H1 (cell line): ENCODE results near the gene SMARCA5. TPM values are rescaled to one million over a fixed set of nuclear protein-coding genes. Genes with fewer than 3 reads are reported as not detected.
A peak's percentile ranks its signal among the peaks of the same experiment; 100 is the strongest.

Source experiments
- CHD7 ChIP-seq: fragments of 300-600 bp; sonication (generic); IDR thresholded peaks from 2 replicates; pipeline ENCODE4 v1.7.1; 2012; ENCODE audit warnings: low read length, moderate library complexity, mild to moderate bottlenecking, inconsistent platforms; ENCODE audit not compliant: insufficient replicate concordance
- CTCF ChIP-seq, 3 experiments: IDR thresholded peaks; 1 replicate in 2 of 3; 2 replicates in 1 of 3; pipeline versions ENCODE4 v1.5.1 to v1.6.1; 2011; ENCODE audit warnings: low read length in 3 of 3, mild to moderate bottlenecking in 3 of 3, inconsistent platforms in 2 of 3, low read depth in 1 of 3, moderate library complexity in 1 of 3; ENCODE audit not compliant: insufficient read depth in 1 of 3; ENCODE audit errors: control extremely low read depth in 1 of 3
- polyA plus RNA-seq, 7 experiments: library from polyadenylated mRNA; depleted of rRNA in 3 of 7; stranded (reverse) in 5 of 7; unstranded in 2 of 7; fragments of >200 nt in 5 of 7; fragments of 200-250 nt in 2 of 7; gene quantifications; 1 replicate in 5 of 7; 2 replicates in 1 of 7; 4 replicates in 1 of 7; pipeline versions ENCODE4 v1.2.1 to v1.2.3, GENCODE V29; 2011 to 2013; ENCODE audit warnings: missing spikeins in 2 of 7, mixed read lengths in 2 of 7
- total RNA-seq: library from RNA; stranded (reverse); fragmentation: NEBNext Ultra II Directional; extraction: Animal tissue kit (Norgen Biotek cat#: 25700); gene quantifications from 2 replicates; pipeline ENCODE4 v1.2.1, GENCODE V29; 2021

Gene SMARCA5
- total and polyA plus RNA-seq, 2 of the 8 experiments (the other 6 are each of a cell fraction or from before 2014, with no cell fraction given): 13.9 to 112 TPM

GRCh38 chr4:143581331-143581946 is 67.9 kb downstream of the SMARCA5 start (continued):
- TF ChIP-seq CHD7 (no peak), CTCF (IDR thresholded peaks at IDR 0.05; ENCODE audit: control extremely low read depth in 1 of 3, insufficient read depth in 1 of 3, low read depth in 1 of 3, low read length in 3 of 3) (peak; percentile 33 to 62 (median 51))
- TF ChIP-seq, all 59 proteins: peak for 2
